SHP77 (cell line): Measurements from ENCODE around the gene EIF2AK2.

Source experiments
- DNase-seq, 2 experiments: peaks; one replicate each; lab custom pipeline; 2025; lab: John Stamatoyannopoulos, UW

Gene EIF2AK2

GRCh38 chr2:37168217-37168981, 11.6 kb upstream of the EIF2AK2 start:
- DNase-seq: peak; percentile 18 to 20

GRCh38 chr2:37167636-37168180, 10.9 kb upstream of the EIF2AK2 start:
- DNase-seq: no peak

- DNase-seq: no peak
These were observed 8.0 kb upstream of the EIF2AK2 start for GRCh38 chr2:37164757-37165156.

- peak in 1 of 2 experiments; percentile 49 for DNase-seq
These were observed 516 bp downstream of the EIF2AK2 start for GRCh38 chr2:37156071-37156856.

GRCh38 chr2:37154785-37155184, 2.0 kb downstream of the EIF2AK2 start:
- DNase-seq: no peak

GRCh38 chr2:37153224-37153623, 3.6 kb downstream of the EIF2AK2 start:
- DNase-seq: no peak

GRCh38 chr2:37149626-37150322, 7.0 kb downstream of the EIF2AK2 start:
- no peak for DNase-seq

- DNase-seq: no peak
These were observed 8.5 kb downstream of the EIF2AK2 start for GRCh38 chr2:37148325-37148724.

- DNase-seq: no peak
These were observed 10.7 kb downstream of the EIF2AK2 start for GRCh38 chr2:37146062-37146461.

GRCh38 chr2:37143974-37144373, 12.8 kb downstream of the EIF2AK2 start:
- no peak for DNase-seq

GRCh38 chr2:37142546-37142945, 14.2 kb downstream of the EIF2AK2 start:
- no peak for DNase-seq

GRCh38 chr2:37132914-37133313, 23.9 kb downstream of the EIF2AK2 start:
- DNase-seq: no peak

- DNase-seq: no peak
These were observed 31.4 kb downstream of the EIF2AK2 start for GRCh38 chr2:37125416-37125815.

GRCh38 chr2:37119157-37119556, 37.6 kb downstream of the EIF2AK2 start:
- no peak for DNase-seq

- DNase-seq: no peak
These were observed 39.2 kb downstream of the EIF2AK2 start for GRCh38 chr2:37117566-37117965.

GRCh38 chr2:37111958-37112357, 44.8 kb downstream of the EIF2AK2 start:
- no peak for DNase-seq

GRCh38 chr2:37110306-37111212, 46.2 kb downstream of the EIF2AK2 start:
- DNase-seq: no peak

GRCh38 chr2:37109523-37109922, 47.3 kb downstream of the EIF2AK2 start:
- no peak for DNase-seq

- no peak for DNase-seq
These were observed 51.6 kb downstream of the EIF2AK2 start for GRCh38 chr2:37105150-37105549.

- no peak for DNase-seq
These were observed 52.6 kb downstream of the EIF2AK2 start for GRCh38 chr2:37104178-37104577.

- no peak for DNase-seq
These were observed 54.2 kb downstream of the EIF2AK2 start for GRCh38 chr2:37102588-37102987.
